Body of pancreas (tissue), 4 donors: ENCODE data around the gene OR2L2.

Experiments used
- CTCF ChIP-seq, 7 experiments: fragments of 450-650 bp in 4 of 7; fragments of 200-600 bp in 3 of 7; sonication (generic) in 3 of 7; IDR thresholded peaks; one replicate each; pipeline ENCODE4 v1.5.1; 2016 to 2019; ENCODE audit warnings: antibody characterized with exemption in 7 of 7
- POLR2A ChIP-seq, 3 donors: fragments of 450-650 bp; IDR thresholded peaks; one replicate each; pipeline ENCODE4 v1.6.1; 2016; ENCODE audit warnings: antibody characterized with exemption in 3 of 3, mild to moderate bottlenecking in 2 of 3

GRCh38 chr1:248046536-248046935 is 16.7 kb downstream of the OR2L2 start, which contains the start of gene OR2L3:
- TF ChIP-seq CTCF (IDR thresholded peaks at IDR 0.05) (no peak), POLR2A (IDR thresholded peaks at IDR 0.05) (no peak)
